CD4-positive, alpha-beta T cell treated with Interleukin-6 at 100 ng/mL for 8 hours (primary cell): Measurements from ENCODE around the gene CWC22.
"Not testable (repeated sequence)": the region's sequence is repeated elsewhere in the genome, so short reads cannot be mapped to it uniquely, and the experiment has no call there.

Source experiments
- DNase-seq: peaks from one replicate; pipeline ENCODE4 v3.0.0-alpha.2; 2020; ENCODE audit warnings: mixed read lengths, low spot score

CWC22 gene

DNA sequence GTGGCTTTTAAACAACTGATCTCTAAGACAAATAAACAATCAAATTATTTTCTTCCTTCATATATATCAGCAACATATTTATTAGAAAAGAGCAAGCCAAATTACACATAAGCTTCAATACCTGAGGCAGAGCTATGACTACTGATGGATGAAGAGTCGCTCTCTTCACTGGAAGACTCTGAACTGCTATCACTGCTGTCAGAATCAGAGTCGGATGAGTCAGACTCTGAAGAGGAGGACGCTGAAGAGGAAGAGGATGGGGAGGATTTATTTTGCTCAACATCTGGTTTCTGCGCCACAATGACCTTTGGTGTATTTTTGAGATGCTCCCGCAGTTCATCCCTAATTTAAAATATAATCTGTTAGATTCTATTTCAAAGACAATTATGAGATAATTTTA, 56.7 kb downstream of the CWC22 start:
- DNase-seq = no peak

DNA sequence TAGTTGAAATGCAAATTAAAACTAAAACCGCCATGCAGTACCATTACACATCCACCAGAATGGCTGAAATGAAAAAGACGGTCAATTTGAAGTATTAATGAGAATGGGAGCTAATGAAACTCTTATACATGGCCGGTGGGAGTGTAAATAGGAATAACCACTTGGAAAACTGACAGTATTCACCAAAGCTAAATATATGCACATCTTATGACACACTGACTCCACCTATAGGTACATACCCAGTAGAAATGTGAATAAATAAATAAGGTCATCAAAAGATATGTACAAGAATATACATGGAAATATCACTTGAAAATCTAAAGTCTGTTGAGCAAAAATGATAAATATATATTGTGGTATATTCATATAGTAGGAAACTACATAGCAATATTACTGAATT, 57.7 kb downstream of the CWC22 start:
- DNase-seq = no peak

DNA sequence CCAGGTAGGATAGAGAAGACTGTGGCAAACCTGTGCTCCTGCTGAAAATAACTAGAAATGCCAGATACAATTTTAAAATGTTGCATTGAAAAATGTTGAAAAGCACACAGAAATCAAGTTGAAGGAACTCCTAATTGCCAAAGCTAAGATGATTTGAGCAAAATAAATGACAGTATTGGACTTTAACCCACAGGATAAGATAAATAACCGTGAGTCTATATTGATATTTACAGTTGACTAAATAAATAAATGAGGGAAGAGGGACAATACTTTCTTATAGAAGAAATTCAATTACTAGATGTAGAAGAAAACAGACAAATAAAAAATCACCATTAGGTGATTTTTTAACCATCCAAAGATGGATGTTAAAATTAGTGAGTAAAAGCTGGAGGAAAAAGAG, 59.0 kb downstream of the CWC22 start:
- DNase-seq = no peak

DNA sequence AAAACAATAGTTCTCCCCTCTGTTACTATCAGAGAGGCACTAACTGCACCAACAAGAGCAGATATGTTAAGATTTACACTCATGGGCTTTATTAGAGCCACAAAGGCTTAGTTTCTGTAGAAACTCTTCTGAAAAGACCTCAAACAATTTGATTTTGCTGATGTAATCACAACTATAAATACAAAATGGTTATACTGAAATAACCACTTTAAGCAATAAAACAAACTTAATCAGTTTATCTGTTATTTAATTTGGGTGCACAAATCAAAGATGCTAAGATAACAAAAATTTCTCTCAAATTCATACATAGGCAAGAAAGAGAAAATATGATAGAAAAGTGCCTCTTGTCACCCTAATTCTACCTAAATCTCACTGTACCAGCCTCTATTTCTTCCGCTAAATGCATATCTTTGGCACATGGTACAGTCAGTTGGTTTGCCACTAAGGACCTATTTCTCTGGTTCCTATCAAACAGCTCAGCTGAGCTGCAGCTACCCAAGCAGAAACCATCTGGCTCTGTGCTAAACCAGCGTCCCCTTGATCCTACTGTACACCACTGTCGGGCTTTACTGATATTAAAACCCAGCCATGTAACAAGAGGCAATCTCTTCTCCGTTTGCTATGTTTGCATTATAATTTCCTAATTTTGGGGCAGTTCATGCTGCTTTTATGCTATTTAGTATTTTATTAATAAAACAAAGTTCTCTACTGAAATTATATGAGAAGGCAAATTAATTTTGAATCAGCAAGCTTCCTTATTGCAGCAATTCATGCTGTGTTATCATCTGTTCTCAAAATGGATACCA, 60.1 kb downstream of the CWC22 start:
- DNase-seq = no peak

GRCh38 chr2:179946346-179946745, 60.8 kb downstream of the CWC22 start:
- no peak for DNase-seq

DNA sequence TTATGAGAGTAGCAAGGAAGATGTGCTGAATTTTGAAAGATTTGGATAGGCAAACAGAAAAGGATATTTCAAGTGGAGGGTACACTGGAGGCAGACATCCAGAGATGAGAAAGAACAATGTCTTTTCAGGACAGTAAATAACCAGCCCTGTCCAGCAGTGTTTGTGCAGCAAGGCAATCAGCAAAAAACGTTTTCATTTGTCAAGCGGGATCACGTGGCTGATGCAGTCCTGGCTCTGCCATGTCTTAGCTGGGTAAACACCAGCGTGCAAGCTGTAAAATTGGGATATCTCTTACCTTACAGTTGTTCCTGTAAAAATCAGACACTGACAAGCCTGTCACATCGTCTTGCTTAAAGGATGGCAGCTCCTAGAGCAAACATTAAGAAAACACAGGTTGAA, 67.8 kb downstream of the CWC22 start:
- no peak for DNase-seq

DNA sequence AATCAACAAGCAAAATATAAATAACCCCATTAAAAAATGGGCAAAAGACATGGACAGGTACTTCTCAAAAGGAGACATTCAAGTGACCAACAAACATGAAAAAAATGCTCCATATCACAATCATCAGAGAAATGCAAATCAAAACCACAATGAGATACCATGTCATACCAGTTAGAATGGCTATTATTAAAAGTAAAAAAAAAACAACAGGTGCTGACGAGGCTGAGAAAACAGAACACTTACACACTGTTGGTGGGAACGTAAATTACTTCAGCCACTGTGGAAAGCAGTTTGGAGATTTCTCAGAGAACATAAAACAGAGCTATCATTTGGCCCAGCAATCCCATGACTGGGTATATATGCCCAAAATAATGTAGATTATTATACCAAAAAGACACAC, 69.1 kb downstream of the CWC22 start:
- DNase-seq = no peak

DNA sequence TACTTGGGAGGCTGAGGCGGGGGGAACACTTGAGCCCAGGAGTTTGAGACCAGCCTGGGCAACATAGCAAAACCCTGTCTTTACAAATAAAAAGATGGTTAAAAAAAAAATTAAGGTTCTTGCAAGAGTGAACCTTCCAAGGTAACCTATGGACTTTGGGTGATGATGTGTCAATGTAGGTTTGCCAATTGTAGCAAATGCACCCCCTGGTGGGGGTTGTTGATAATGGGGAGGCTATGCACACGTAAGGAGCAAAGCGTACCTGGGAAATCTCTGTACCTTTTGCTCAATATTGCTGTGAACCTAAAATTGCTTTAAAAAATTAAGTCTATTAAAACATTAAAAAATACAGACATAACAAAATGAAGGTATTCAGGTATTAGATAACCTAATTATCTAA, 70.4 kb downstream of the CWC22 start:
- no peak for DNase-seq

GRCh38 chr2:179936141-179936540, 71.0 kb downstream of the CWC22 start:
- no peak for DNase-seq

GRCh38 chr2:179932786-179933185, 74.3 kb downstream of the CWC22 start:
- DNase-seq = no peak

- DNase-seq = no peak
These were observed 75.6 kb downstream of the CWC22 start for GRCh38 chr2:179931502-179931901.

- not testable (repeated sequence) for DNase-seq
These were observed 77.1 kb downstream of the CWC22 start for GRCh38 chr2:179929997-179930396.

DNA sequence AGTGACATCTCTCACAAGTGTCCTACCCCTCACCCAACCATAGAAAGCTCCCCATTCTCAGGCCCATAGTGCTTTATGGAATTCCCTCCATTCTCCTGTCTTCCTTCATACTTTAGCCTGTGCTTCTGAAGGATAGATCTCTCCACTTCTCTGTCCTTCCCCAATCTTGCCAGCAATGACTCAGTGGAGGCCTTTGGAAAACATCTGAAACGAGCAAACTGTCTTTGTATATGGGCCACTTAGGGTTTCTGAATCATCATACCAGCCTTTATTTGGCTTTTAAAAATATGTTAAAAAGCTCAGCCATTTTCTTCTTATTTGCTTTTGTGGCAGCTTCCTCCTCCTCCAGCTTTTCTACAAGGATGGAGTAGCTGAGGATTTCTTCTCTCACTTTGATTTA, 80.1 kb downstream of the CWC22 start:
- no peak for DNase-seq

GRCh38 chr2:179925713-179926112, 81.4 kb downstream of the CWC22 start:
- no peak for DNase-seq

GRCh38 chr2:179917272-179917671, 89.8 kb downstream of the CWC22 start:
- DNase-seq = no peak

GRCh38 chr2:179915395-179915992, 91.6 kb downstream of the CWC22 start:
- DNase-seq = no peak

DNA sequence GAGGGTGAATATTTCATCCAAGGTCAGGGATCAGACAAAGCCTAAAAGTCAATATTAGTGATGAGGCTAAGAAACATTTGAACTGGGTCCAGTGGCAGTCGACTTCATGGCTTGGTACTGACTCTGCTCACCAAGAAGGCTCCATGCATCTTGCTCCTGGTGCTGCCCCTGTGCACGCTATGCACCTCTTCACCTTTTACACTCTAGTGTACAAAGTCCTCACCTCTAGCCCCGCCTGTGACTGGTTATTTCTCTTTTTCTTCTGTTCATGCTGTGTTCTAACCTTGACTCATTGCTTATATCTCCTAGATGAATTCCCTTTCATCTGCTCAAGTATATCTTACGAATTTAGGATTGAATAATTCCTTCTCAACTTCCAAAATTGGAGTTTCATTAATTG, 93.3 kb downstream of the CWC22 start:
- DNase-seq = no peak

- no peak for DNase-seq
These were observed 95.5 kb downstream of the CWC22 start for GRCh38 chr2:179911569-179911968.

- DNase-seq = no peak
These were observed 96.4 kb downstream of the CWC22 start for GRCh38 chr2:179910735-179911113.

- DNase-seq = no peak
These were observed 97.0 kb downstream of the CWC22 start for GRCh38 chr2:179909845-179910734.

- no peak for DNase-seq
These were observed 106.4 kb downstream of the CWC22 start for GRCh38 chr2:179900655-179901054.

DNA sequence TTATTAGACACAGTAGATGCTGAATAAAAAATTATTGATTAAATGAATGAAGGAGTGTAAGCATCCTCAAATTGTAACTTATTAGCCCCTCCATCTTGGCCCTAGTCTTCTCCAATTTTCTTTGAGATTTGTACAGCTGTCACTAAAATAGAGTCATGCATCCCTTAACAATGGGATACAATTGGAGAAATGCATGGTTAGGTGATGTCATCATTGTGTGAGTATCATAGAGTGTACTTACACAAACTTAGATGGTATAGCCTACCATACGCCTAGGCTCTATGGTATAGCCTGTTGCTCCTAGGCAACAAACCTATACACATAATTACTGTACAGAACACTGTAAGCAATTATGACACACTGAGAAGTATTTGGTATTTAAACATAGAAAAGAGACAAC, 107.4 kb downstream of the CWC22 start:
- DNase-seq = no peak

DNA sequence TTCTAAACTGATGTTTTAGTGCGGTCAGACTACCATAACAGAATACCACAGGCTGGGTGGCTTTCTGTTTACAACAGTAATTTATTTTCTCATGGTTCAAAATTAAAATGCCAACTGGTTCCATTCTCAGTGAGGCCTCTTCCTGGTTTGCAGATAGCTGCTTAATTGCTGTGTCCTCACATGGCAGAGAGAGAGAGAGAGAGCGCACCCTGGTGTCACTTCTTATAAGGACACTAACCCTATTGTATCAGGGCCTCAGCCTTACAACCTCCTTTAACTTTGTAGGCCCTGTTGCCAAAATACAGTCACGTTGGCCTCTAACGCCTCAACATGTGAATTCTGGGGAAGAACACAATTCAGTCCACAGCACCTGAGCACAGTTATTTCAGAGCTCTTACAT, 108.2 kb downstream of the CWC22 start:
- DNase-seq = no peak
